ENCODE measurements around the gene PHETA2. TPM values are rescaled to one million over a fixed set of nuclear protein-coding genes. Genes with fewer than 3 reads are reported as not detected.

Gene PHETA2
- polyA plus RNA-seq (2011; rRNA removed) (10.6 and 12.6 TPM in 2 replicates), polyA minus RNA-seq (2011; rRNA and poly(A)+ RNA removed) (6.3 and 7.4 TPM in 2 replicates)

- ChIA-PET POLR2A (interaction anchor here (1.0 kb wide), 1 partner anchor 76 kb away, joined by 3 read pairs; the partner anchor contains the start of gene WBP2NL), CTCF (no interaction called here)
- no peak for DNase-seq (ENCODE audit: low read depth, low spot score)
- peak within 1 kb of the TSS; percentile 31 for H3K27ac ChIP-seq (ENCODE audit: low read depth, low read length)
- TF ChIP-seq CTCF (IDR thresholded peaks at IDR 0.05; ENCODE audit: low read depth, low read length): peak; percentile 43
- H3K27me3 ChIP-seq (ENCODE audit: control insufficient read depth, insufficient read depth, low read length): no peaks in the 10 kb centered on the region
- H3K4me3 ChIP-seq (ENCODE audit: low read depth, low read length): peak within 1 kb of the TSS; percentile 68
- H3K9me3 ChIP-seq (ENCODE audit: control insufficient read depth, insufficient read depth, low read length): peaks cover 7% of the 10 kb centered on the region
Measured at GRCh38 chr22:42074132-42074811, at the start of gene PHETA2. Gene PHETA2, plus strand, starts transcription at chr22:42074248. Its CDS starts 3,046 bp downstream, at chr22:42077294.

- no peak for DNase-seq (ENCODE audit: low read depth, low spot score)
- CTCF ChIA-PET: no interaction called here
- no peak overlapping the region for H3K4me3 ChIP-seq (ENCODE audit: low read depth, low read length)
- H3K27ac ChIP-seq (ENCODE audit: low read depth, low read length): no peak overlapping the region
- POLR2A ChIA-PET: interaction anchor here (0.6 kb wide), 1 partner anchor 21 kb away, joined by 6 read pairs; no protein-coding TSS in a partner anchor
- peaks cover 12% of the 10 kb centered on the region for H3K27me3 ChIP-seq (ENCODE audit: control insufficient read depth, insufficient read depth, low read length)
- no peak for TF ChIP-seq CTCF (IDR thresholded peaks at IDR 0.05; ENCODE audit: low read depth, low read length)
- H3K9me3 ChIP-seq (ENCODE audit: control insufficient read depth, insufficient read depth, low read length): no peaks in the 10 kb centered on the region
Measured at GRCh38 chr22:42025421-42025820, 48.6 kb upstream of the PHETA2 start.

- DNase-seq (ENCODE audit: low read depth, low spot score): no peak
- no peak overlapping the region for H3K27ac ChIP-seq (ENCODE audit: low read depth, low read length)
- no peaks in the 10 kb centered on the region for H3K9me3 ChIP-seq (ENCODE audit: control insufficient read depth, insufficient read depth, low read length)
- H3K4me3 ChIP-seq (ENCODE audit: low read depth, low read length): no peak overlapping the region
- TF ChIP-seq CTCF (IDR thresholded peaks at IDR 0.05; ENCODE audit: low read depth, low read length): no peak
- peaks cover 12% of the 10 kb centered on the region for H3K27me3 ChIP-seq (ENCODE audit: control insufficient read depth, insufficient read depth, low read length)
- ChIA-PET POLR2A (no interaction called here), CTCF (no interaction called here)
Measured at GRCh38 chr22:42026705-42027104, 47.3 kb upstream of the PHETA2 start.

GRCh38 chr22:42033263-42034181 lies 40.5 kb upstream of the PHETA2 start:
- H3K27ac ChIP-seq (ENCODE audit: low read depth, low read length): no peak overlapping the region
- ChIA-PET CTCF (interaction anchor here (0.6 kb wide), 1 partner anchor 440 kb away, joined by 3 read pairs; no protein-coding TSS in a partner anchor), POLR2A (no interaction called here)
- H3K9me3 ChIP-seq (ENCODE audit: control insufficient read depth, insufficient read depth, low read length): peaks cover 16% of the 10 kb centered on the region
- H3K27me3 ChIP-seq (ENCODE audit: control insufficient read depth, insufficient read depth, low read length): peaks cover 6% of the 10 kb centered on the region
- TF ChIP-seq CTCF (IDR thresholded peaks at IDR 0.05; ENCODE audit: low read depth, low read length): no peak
- no peak overlapping the region for H3K4me3 ChIP-seq (ENCODE audit: low read depth, low read length)
- DNase-seq (ENCODE audit: low read depth, low spot score): no peak
